GM12875 (cell line): ENCODE results near the gene ERCC1.

Experiments
- H3K4me3 ChIP-seq: one replicate; pipeline ENCODE4 v1.5.1; 2011; ENCODE audit warnings: low read depth, low read length, control low read depth
- CTCF ChIP-seq: IDR thresholded peaks from 2 replicates; pipeline ENCODE4 v1.5.1; 2011; ENCODE audit warnings: low read depth, mild to moderate bottlenecking, control low read depth, inconsistent platforms, low read length, moderate library complexity, borderline replicate concordance; ENCODE audit not compliant: insufficient read depth

The ERCC1 gene

DNA sequence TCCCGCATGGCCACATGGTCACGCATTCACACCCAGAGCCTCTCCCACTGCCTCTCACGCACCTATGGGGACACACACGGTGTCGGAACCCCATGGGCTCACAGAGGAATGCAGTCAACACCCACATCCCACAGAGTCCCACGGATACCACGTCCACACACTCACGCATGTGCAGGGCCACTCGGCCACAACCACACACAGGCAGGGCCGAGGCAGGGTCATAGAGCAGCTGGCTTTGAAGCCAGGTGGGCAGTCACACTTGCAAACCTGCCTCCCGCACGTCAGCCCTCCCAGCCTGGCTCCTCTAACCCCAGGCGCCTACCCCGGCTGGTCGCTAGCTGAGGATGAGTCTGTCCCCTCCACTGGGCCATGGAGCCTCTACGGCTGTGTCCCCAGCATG lies 61.4 kb downstream of the ERCC1 start:
- no peak overlapping the region for H3K4me3 ChIP-seq
- TF ChIP-seq CTCF: no peak

DNA sequence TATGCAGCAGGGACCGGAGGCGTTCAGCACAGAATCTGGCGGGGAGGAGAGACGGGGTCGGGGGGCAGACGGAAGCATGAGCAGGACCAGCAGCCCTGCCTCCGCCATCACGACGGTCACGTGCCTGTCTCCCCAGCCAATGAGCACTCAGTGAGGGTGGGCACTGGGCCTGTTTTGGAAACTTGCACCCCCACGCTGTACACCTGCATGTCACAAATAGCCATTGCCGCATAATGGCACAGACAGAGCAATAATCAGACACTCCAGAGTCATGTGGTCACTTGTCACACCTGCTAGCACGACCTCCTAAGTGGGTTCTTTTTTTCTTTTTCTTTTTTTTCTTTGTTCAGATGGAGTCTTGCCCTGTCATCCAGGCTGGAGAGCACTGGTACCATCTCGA lies 62.1 kb downstream of the ERCC1 start:
- TF ChIP-seq CTCF: no peak
- no peak overlapping the region for H3K4me3 ChIP-seq

DNA sequence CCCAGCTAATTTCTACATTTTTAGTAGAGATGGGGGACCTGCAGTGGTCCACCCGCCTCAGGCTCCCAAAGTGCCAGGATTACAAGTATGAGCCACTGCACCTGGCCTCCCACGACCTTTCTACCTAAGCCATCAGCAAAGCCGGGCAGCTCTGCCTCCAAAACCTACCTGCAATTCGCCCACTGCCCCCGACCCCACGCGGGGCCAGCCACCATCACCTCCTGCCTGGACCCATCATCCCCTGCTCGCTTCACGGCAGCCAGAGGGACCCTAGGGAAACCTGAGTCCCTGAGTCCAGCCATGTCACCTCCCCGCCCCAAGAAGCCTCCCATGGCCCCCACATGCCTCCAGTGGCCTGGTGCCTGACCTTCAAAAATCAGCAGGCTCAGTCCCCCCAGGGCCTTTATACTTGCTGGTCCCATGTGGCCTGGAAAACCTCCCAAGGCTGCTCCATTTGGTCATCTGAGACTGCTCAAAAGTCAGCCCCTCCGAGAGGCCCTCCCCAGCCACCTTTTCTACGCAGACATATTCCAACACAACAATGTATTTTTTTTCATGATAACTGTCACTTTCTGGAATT lies 65.4 kb downstream of the ERCC1 start:
- no peak overlapping the region for H3K4me3 ChIP-seq
- TF ChIP-seq CTCF: no peak

- no peak for TF ChIP-seq CTCF
- no peak overlapping the region for H3K4me3 ChIP-seq
These were observed 66.3 kb downstream of the ERCC1 start for GRCh38 chr19:45357445-45357783.
